ENCODE data around the gene CEP85L. TPM values are rescaled to one million over a fixed set of nuclear protein-coding genes. Genes with fewer than 3 reads are reported as not detected.

The CEP85L gene
- total and polyA plus RNA-seq, 10 of the 15 experiments (the other 5 are each of a cell fraction or from before 2014, with no cell fraction given): 1.8 to 10.9 (median 7.1) TPM

DNA sequence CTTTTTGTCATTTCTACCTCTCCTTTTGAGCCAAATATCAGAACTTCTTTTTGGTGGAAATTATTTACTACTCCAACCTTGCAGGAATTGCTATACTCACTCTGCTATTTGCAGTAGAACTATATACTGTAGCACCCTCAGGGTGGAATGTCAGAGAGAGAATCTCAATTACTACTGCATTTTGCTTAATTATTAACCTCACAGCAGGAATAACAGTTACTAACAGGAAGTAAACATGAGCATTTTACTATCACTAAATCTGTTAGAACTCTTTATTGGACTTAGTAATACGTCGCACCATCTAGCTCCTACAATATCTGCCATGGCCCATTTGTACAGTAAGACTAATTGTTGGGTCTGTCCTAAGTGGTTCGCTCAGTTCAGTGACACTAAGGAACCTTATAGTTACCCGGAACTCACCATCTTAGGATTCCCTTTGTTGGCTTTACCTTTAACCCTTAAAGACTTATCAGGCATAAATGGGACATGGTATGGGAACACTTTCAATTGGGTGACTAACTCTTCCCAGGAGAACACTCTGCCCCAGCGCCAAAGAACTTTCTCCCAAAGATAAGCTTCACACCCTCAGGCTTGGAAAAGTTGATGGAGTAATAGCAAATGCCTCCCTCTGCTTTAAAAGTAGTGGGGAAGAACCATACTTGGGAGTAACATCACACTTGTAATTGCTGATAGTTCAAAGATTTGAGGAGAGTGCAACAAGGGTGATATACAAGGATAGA, 64.5 kb downstream of the CEP85L start:
- RAD21 ChIA-PET (ENCODE audit: unreplicated experiment): no interaction called here
- no TSS peak for BruUV-seq (replicated peaks)
- no peak for TF ChIP-seq SP1 (IDR thresholded peaks at IDR 0.05; ENCODE audit: low read depth, low read length)
- no peak for TF ChIP-seq ESRRA (IDR thresholded peaks at IDR 0.05; ENCODE audit: low read length)
- intact Hi-C loops (cut with micrococcal nuclease; ENCODE audit: unreplicated experiment) (no loop called here), in situ Hi-C loops (cut with MboI) (no loop called here)
- Histone ChIP-seq H3K79me2 (ENCODE audit: control insufficient read depth, insufficient read depth, low read length) (no peaks in the 10 kb centered on the region), H3K9ac (ENCODE audit: control insufficient read depth, insufficient read depth, low read length) (no peak overlapping the region), H3K9me3 (replicated peaks; ENCODE audit: control insufficient read depth, insufficient read depth, low read length) (no peaks in the 10 kb centered on the region), H3K27ac (ENCODE audit: control insufficient read depth, insufficient read depth) (no peak overlapping the region), H3K36me3 (ENCODE audit: control insufficient read depth in 2 of 2, insufficient read depth in 2 of 2, low read length in 1 of 2) (no peaks in the 10 kb centered on the region), H3K4me3 (no peak overlapping the region), H3K4me1 (ENCODE audit: control insufficient read depth, insufficient read depth, low read length) (no peaks in the 10 kb centered on the region), H3K4me2 (ENCODE audit: control insufficient read depth, insufficient read depth) (no peak overlapping the region), H3K27me3 (replicated peaks in 1 of 2; ENCODE audit: control insufficient read depth in 2 of 2, insufficient read depth in 2 of 2, low read length in 1 of 2) (no peaks in the 10 kb centered on the region), H4K20me1 (ENCODE audit: control insufficient read depth, insufficient read depth) (no peaks in the 10 kb centered on the region), H2AFZ (ENCODE audit: control insufficient read depth, low read depth, low read length) (no peak overlapping the region)
- CTCF ChIA-PET: interaction anchor here (4.5 kb wide), 1 partner anchor 22 kb away, joined by 17 read pairs; no protein-coding TSS in a partner anchor
- DNase-seq (ENCODE audit: low read depth, low spot score) (no peak), ATAC-seq (no peak), FAIRE-seq (no peak)
- SMC1A ChIA-PET (ENCODE audit: uncharacterized antibody, unreplicated experiment): no interaction called here
- POLR2A ChIA-PET: no interaction called here
- WGBS (ENCODE audit: insufficient coverage, insufficient replicate concordance, low lambda C conversion rate, missing lambda C conversion rate): 96% methylated on average over 5 of the region's 5 CpGs

DNA sequence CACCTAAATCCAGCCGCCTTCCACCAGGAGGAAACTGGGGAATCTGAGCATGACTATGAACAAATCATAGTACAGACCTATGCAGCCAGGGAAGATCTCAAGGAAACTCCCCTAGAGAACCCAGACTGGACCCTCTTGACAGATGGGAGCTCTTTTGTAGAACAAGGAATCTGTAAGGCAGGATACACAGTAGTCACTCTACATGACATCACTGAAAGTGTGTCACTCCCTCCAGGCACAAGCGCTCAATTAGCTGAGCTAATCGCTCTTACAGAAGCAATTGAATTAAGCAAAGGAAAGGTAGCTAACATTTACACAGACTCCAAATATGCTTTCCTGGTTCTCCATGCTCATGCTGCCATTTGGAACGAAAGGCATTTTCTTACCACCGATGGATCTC, 66.5 kb downstream of the CEP85L start:
- ChIA-PET SMC1A (ENCODE audit: uncharacterized antibody, unreplicated experiment) (interaction anchor here (1.0 to 1.9 kb wide), 4 partner anchors 11 to 216 kb away, joined by 3 to 4 read pairs (median 3); no protein-coding TSS in a partner anchor), CTCF (interaction anchor here (0.9 to 4.5 kb wide), 4 partner anchors 9 to 88 kb away, joined by 3 to 17 read pairs (median 4); no protein-coding TSS in a partner anchor), RAD21 (ENCODE audit: unreplicated experiment) (interaction anchor here (2.0 kb wide), 1 partner anchor 20 kb away, joined by 6 read pairs; no protein-coding TSS in a partner anchor), POLR2A (no interaction called here)
- no peak overlapping the region for H3K27ac ChIP-seq (ENCODE audit: control insufficient read depth, insufficient read depth)
- intact Hi-C loops (cut with micrococcal nuclease; ENCODE audit: unreplicated experiment) (no loop called here), in situ Hi-C loops (cut with MboI) (no loop called here)
- H3K27me3 ChIP-seq (replicated peaks in 1 of 2; ENCODE audit: control insufficient read depth in 2 of 2, insufficient read depth in 2 of 2, low read length in 1 of 2): no peaks in the 10 kb centered on the region
- no peaks in the 10 kb centered on the region for H3K79me2 ChIP-seq (ENCODE audit: control insufficient read depth, insufficient read depth, low read length)
- H3K4me1 ChIP-seq (ENCODE audit: control insufficient read depth, insufficient read depth, low read length): no peaks in the 10 kb centered on the region
- no peaks in the 10 kb centered on the region for H3K36me3 ChIP-seq (ENCODE audit: control insufficient read depth in 2 of 2, insufficient read depth in 2 of 2, low read length in 1 of 2)
- H3K9ac ChIP-seq (ENCODE audit: control insufficient read depth, insufficient read depth, low read length): no peak overlapping the region
- H3K4me2 ChIP-seq (ENCODE audit: control insufficient read depth, insufficient read depth): no peak overlapping the region
- DNase-seq (ENCODE audit: low read depth, low spot score) (no peak), ATAC-seq (no peak), FAIRE-seq (no peak)
- H2AFZ ChIP-seq (ENCODE audit: control insufficient read depth, low read depth, low read length): no peak overlapping the region
- no TSS peak for BruUV-seq (replicated peaks)
- TF ChIP-seq MEF2B (IDR thresholded peaks at IDR 0.05; ENCODE audit: partially characterized antibody, poor library complexity, severe bottlenecking) (no peak), SMC3 (IDR thresholded peaks at IDR 0.05; ENCODE audit: borderline replicate concordance, low read length) (no peak), HDAC6 (IDR thresholded peaks at IDR 0.05; ENCODE audit: unreplicated experiment) (no peak)
- TF ChIP-seq, protein P1, sequence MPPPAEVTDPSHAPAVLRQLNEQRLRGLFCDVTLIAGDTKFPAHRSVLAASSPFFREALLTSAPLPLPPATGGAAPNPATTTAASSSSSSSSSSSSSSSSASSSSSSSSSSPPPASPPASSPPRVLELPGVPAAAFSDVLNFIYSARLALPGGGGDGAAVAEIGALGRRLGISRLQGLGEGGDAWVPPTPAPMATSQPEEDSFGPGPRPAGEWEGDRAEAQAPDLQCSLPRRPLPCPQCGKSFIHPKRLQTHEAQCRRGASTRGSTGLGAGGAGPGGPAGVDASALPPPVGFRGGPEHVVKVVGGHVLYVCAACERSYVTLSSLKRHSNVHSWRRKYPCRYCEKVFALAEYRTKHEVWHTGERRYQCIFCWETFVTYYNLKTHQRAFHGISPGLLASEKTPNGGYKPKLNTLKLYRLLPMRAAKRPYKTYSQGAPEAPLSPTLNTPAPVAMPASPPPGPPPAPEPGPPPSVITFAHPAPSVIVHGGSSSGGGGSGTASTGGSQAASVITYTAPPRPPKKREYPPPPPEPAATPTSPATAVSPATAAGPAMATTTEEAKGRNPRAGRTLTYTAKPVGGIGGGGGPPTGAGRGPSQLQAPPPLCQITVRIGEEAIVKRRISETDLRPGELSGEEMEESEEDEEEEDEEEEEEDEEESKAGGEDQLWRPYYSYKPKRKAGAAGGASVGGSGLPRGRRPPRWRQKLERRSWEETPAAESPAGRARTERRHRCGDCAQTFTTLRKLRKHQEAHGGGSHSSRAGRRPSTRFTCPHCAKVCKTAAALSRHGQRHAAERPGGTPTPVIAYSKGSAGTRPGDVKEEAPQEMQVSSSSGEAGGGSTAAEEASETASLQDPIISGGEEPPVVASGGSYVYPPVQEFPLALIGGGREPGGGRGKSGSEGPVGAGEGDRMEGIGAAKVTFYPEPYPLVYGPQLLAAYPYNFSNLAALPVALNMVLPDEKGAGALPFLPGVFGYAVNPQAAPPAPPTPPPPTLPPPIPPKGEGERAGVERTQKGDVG (CRISPR knock-in tag; IDR thresholded peaks at IDR 0.05): no peak
- H3K4me3 ChIP-seq: no peak overlapping the region
- H4K20me1 ChIP-seq (ENCODE audit: control insufficient read depth, insufficient read depth): no peaks in the 10 kb centered on the region
- WGBS (ENCODE audit: insufficient coverage, insufficient replicate concordance, low lambda C conversion rate, missing lambda C conversion rate): 85% methylated on average over 5 of the region's 5 CpGs
- peaks cover 5% of the 10 kb centered on the region; the same call in 2 of the 3 replicates for H3K9me3 ChIP-seq (replicated peaks; ENCODE audit: control insufficient read depth, insufficient read depth, low read length)

All from GM12878 (cell line).